ENCODE data around the gene DBNL. TPM values are rescaled to one million over a fixed set of nuclear protein-coding genes. Genes with fewer than 3 reads are reported as not detected.
"Not testable (repeated sequence)": the region's sequence is repeated elsewhere in the genome, so short reads cannot be mapped to it uniquely, and the experiment has no call there.

Gene DBNL
- total RNA-seq, 2 donors from 2014 or later, result 173 to 202 TPM

GRCh38 chr7:44036364-44036763 is 8.1 kb upstream of the DBNL start:
- not testable (repeated sequence) for H3K36me3 Mint-ChIP-seq; H3K27me3 Mint-ChIP-seq; H3K27ac Mint-ChIP-seq; H3K9me3 Mint-ChIP-seq; H3K4me1 Mint-ChIP-seq (ENCODE audit: low read depth in 2 of 2); DNase-seq (ENCODE audit: low spot score); H3K4me3 Mint-ChIP-seq
- ATAC-seq, result peak; percentile 39 to 54

- H3K36me3 Mint-ChIP-seq; H3K9me3 Mint-ChIP-seq; ATAC-seq; DNase-seq (ENCODE audit: low spot score); H3K4me3 Mint-ChIP-seq; H3K27me3 Mint-ChIP-seq; H3K27ac Mint-ChIP-seq; H3K4me1 Mint-ChIP-seq (ENCODE audit: low read depth in 2 of 2): not testable (repeated sequence)
These were observed 6.6 kb upstream of the DBNL start for GRCh38 chr7:44037951-44038350.

- DNase-seq (ENCODE audit: low spot score); H3K9me3 Mint-ChIP-seq; ATAC-seq; H3K27me3 Mint-ChIP-seq; H3K4me1 Mint-ChIP-seq (ENCODE audit: low read depth in 2 of 2); H3K4me3 Mint-ChIP-seq; H3K36me3 Mint-ChIP-seq; H3K27ac Mint-ChIP-seq: not testable (repeated sequence)
These were observed 5.9 kb upstream of the DBNL start for GRCh38 chr7:44038553-44038952.

- peak; percentile 86 for DNase-seq (ENCODE audit: low spot score)
- H3K36me3 Mint-ChIP-seq, H3K27ac Mint-ChIP-seq, H3K9me3 Mint-ChIP-seq, H3K27me3 Mint-ChIP-seq: not testable (repeated sequence)
- Mint-ChIP-seq H3K4me3 (peak overlapping the region; percentile 60), H3K4me1 (ENCODE audit: low read depth in 2 of 2) (peaks cover 8 to 11% of the 10 kb centered on the region in 2 donors)
- ATAC-seq, result peak; percentile 85 to 89
These were observed 5.4 kb upstream of the DBNL start for GRCh38 chr7:44038961-44039558.

GRCh38 chr7:44039800-44040492 is 4.6 kb upstream of the DBNL start:
- peak overlapping the region in 1 of 2 donors; percentile 62 for H3K27ac Mint-ChIP-seq
- DNase-seq (ENCODE audit: low spot score); H3K27me3 Mint-ChIP-seq; H3K4me3 Mint-ChIP-seq; H3K9me3 Mint-ChIP-seq; H3K36me3 Mint-ChIP-seq: not testable (repeated sequence)
- peaks cover 9 to 12% of the 10 kb centered on the region in 2 donors for H3K4me1 Mint-ChIP-seq (ENCODE audit: low read depth in 2 of 2)
- ATAC-seq, result peak in 1 of 2 donors; percentile 23

- not testable (repeated sequence) for H3K36me3 Mint-ChIP-seq; H3K27me3 Mint-ChIP-seq; DNase-seq (ENCODE audit: low spot score); H3K9me3 Mint-ChIP-seq
- peak overlapping the region; percentile 85 for H3K4me3 Mint-ChIP-seq
- peak overlapping the region in 1 of 2 donors; percentile 62 for H3K27ac Mint-ChIP-seq
- peak; percentile 69 to 72 for ATAC-seq
- H3K4me1 Mint-ChIP-seq (ENCODE audit: low read depth in 2 of 2), result peaks cover 11 to 15% of the 10 kb centered on the region in 2 donors
These were observed 4.0 kb upstream of the DBNL start for GRCh38 chr7:44040493-44040891.

- Mint-ChIP-seq H3K4me3 (peak overlapping the region; percentile 39), H3K27ac (no peak overlapping the region), H3K9me3 (no peaks in the 10 kb centered on the region), H3K36me3 (peaks cover 17% of the 10 kb centered on the region), H3K4me1 (ENCODE audit: low read depth in 2 of 2) (peaks cover 28 to 33% of the 10 kb centered on the region in 2 donors), H3K27me3 (no peaks in the 10 kb centered on the region)
- ATAC-seq (no peak), DNase-seq (ENCODE audit: low spot score) (no peak)
These were observed 2.3 kb upstream of the DBNL start for GRCh38 chr7:44042221-44042620.

- H3K4me3 Mint-ChIP-seq, result peak overlapping the region; percentile 91
- H3K9me3 Mint-ChIP-seq, result no peaks in the 10 kb centered on the region
- DNase-seq (ENCODE audit: low spot score) (no peak), ATAC-seq (no peak)
- H3K27ac Mint-ChIP-seq, result peak overlapping the region; percentile 87 to 92
- peaks cover 21% of the 10 kb centered on the region for H3K36me3 Mint-ChIP-seq
- H3K27me3 Mint-ChIP-seq, result no peaks in the 10 kb centered on the region
- H3K4me1 Mint-ChIP-seq (ENCODE audit: low read depth in 2 of 2), result peaks cover 37 to 43% of the 10 kb centered on the region in 2 donors
These were observed 600 bp upstream of the DBNL start for GRCh38 chr7:44043902-44044301.

GRCh38 chr7:44045226-44046014 is 918 bp downstream of the DBNL start:
- no peaks in the 10 kb centered on the region for H3K9me3 Mint-ChIP-seq
- DNase-seq (ENCODE audit: low spot score) (no peak), ATAC-seq (peak in 1 of 2 donors; percentile 27)
- H3K36me3 Mint-ChIP-seq, result peaks cover 21% of the 10 kb centered on the region
- H3K4me1 Mint-ChIP-seq (ENCODE audit: low read depth in 2 of 2), result peaks cover 43% of the 10 kb centered on the region in 2 donors
- H3K27me3 Mint-ChIP-seq, result no peaks in the 10 kb centered on the region
- peak overlapping the region; percentile 91 for H3K4me3 Mint-ChIP-seq
- H3K27ac Mint-ChIP-seq, result peak overlapping the region; percentile 87 to 92

- no peak for DNase-seq (ENCODE audit: low spot score)
- Mint-ChIP-seq H3K4me1 (ENCODE audit: low read depth in 2 of 2) (peaks cover 37 to 42% of the 10 kb centered on the region in 2 donors), H3K27ac (peak overlapping the region; percentile 87 to 92), H3K36me3 (peaks cover 21% of the 10 kb centered on the region), H3K9me3 (no peaks in the 10 kb centered on the region), H3K4me3 (peak overlapping the region; percentile 91), H3K27me3 (no peaks in the 10 kb centered on the region)
- ATAC-seq, result peak; percentile 50 to 65
These were observed 2.0 kb downstream of the DBNL start for GRCh38 chr7:44046321-44047061.

- ATAC-seq, result no peak
- Mint-ChIP-seq H3K27ac (peak overlapping the region; percentile 42 to 47), H3K27me3 (no peaks in the 10 kb centered on the region), H3K4me3 (peak overlapping the region; percentile 40), H3K36me3 (peaks cover 21% of the 10 kb centered on the region), H3K9me3 (no peaks in the 10 kb centered on the region), H3K4me1 (ENCODE audit: low read depth in 2 of 2) (peaks cover 37 to 42% of the 10 kb centered on the region in 2 donors)
- peak; percentile 32 for DNase-seq (ENCODE audit: low spot score)
These were observed 3.7 kb downstream of the DBNL start for GRCh38 chr7:44048031-44048795.

GRCh38 chr7:44050121-44050914 is 5.8 kb downstream of the DBNL start:
- peaks cover 27% of the 10 kb centered on the region for H3K36me3 Mint-ChIP-seq
- no peak overlapping the region for H3K4me3 Mint-ChIP-seq
- no peaks in the 10 kb centered on the region for H3K9me3 Mint-ChIP-seq
- peaks cover 30 to 38% of the 10 kb centered on the region in 2 donors for H3K4me1 Mint-ChIP-seq (ENCODE audit: low read depth in 2 of 2)
- H3K27me3 Mint-ChIP-seq, result no peaks in the 10 kb centered on the region
- H3K27ac Mint-ChIP-seq, result no peak overlapping the region
- DNase-seq (ENCODE audit: low spot score), result peak; percentile 22
- no peak for ATAC-seq

All from natural killer cell treated with Interleukin-12 subunit alpha and Interleukin-12 subunit beta and Interleukin-15 and Interleukin-18, amount 100 ng/mL, for 72 hours (primary cell).